Measurements from ENCODE around the gene SCGB1A1.
"Not testable (repeated sequence)": the region's sequence is repeated elsewhere in the genome, so short reads cannot be mapped to it uniquely, and the experiment has no call there.

SCGB1A1 gene

GRCh38 chr11:62418733-62419132, at the start of gene SCGB1A1:
Gene SCGB1A1 (plus strand): TSS chr11:62419033. CDS start chr11:62419096, 63 bp downstream.
- Histone ChIP-seq H3K27me3 (ENCODE audit: insufficient read depth, insufficient read length) (no peaks in the 10 kb centered on the region), H3K4me1 (ENCODE audit: insufficient read depth, insufficient read length) (peaks cover 8% of the 10 kb centered on the region), H3K9me3 (ENCODE audit: insufficient read depth, low read length) (no peaks in the 10 kb centered on the region), H3K36me3 (ENCODE audit: insufficient read depth, insufficient read length, low read length) (no peaks in the 10 kb centered on the region), H3K4me3 (ENCODE audit: insufficient read length, low read depth) (no peak within 1 kb of the TSS), H3K9ac (ENCODE audit: insufficient read length, low read depth) (no peak within 1 kb of the TSS)
- no peak for DNase-seq (ENCODE audit: low read depth, low spot score)
- no peak for TF ChIP-seq SUZ12 (IDR thresholded peaks at IDR 0.05; ENCODE audit: extremely low read depth, insufficient read depth, insufficient read length)
- TF ChIP-seq ZNF274 (IDR thresholded peaks at IDR 0.05; ENCODE audit: low read depth, low read length): no peak
- no peak for TF ChIP-seq YY1 (IDR thresholded peaks at IDR 0.05; ENCODE audit: insufficient read depth, insufficient read length)

- DNase-seq (ENCODE audit: low read depth, low spot score): no peak
- H3K4me1 ChIP-seq (ENCODE audit: insufficient read depth, insufficient read length): no peaks in the 10 kb centered on the region
- peaks cover 6% of the 10 kb centered on the region for H3K36me3 ChIP-seq (ENCODE audit: insufficient read depth, insufficient read length, low read length)
Observed at GRCh38 chr11:62370743-62371440, 47.9 kb upstream of the SCGB1A1 start.

GRCh38 chr11:62372871-62373270, 46.0 kb upstream of the SCGB1A1 start:
- Histone ChIP-seq H3K9me3 (ENCODE audit: insufficient read depth, low read length) (peaks cover 11% of the 10 kb centered on the region; the same call in 1 of the 2 replicates), H3K36me3 (ENCODE audit: insufficient read depth, insufficient read length, low read length) (peaks cover 6% of the 10 kb centered on the region), H3K4me3 (ENCODE audit: insufficient read length, low read depth) (no peak overlapping the region), H3K27me3 (ENCODE audit: insufficient read depth, insufficient read length) (no peaks in the 10 kb centered on the region), H3K9ac (ENCODE audit: insufficient read length, low read depth) (no peak overlapping the region), H3K4me1 (ENCODE audit: insufficient read depth, insufficient read length) (no peaks in the 10 kb centered on the region)
- no peak for DNase-seq (ENCODE audit: low read depth, low spot score)
- TF ChIP-seq ZNF274 (IDR thresholded peaks at IDR 0.05; ENCODE audit: low read depth, low read length) (no peak), SUZ12 (IDR thresholded peaks at IDR 0.05; ENCODE audit: extremely low read depth, insufficient read depth, insufficient read length) (no peak), YY1 (IDR thresholded peaks at IDR 0.05; ENCODE audit: insufficient read depth, insufficient read length) (no peak)

More at GRCh38 chr11:62370743-62371440, 47.9 kb upstream of the SCGB1A1 start:
- Histone ChIP-seq H3K9ac (ENCODE audit: insufficient read length, low read depth) (no peak overlapping the region), H3K9me3 (ENCODE audit: insufficient read depth, low read length) (peaks cover 11% of the 10 kb centered on the region; the same call in 1 of the 2 replicates), H3K27me3 (ENCODE audit: insufficient read depth, insufficient read length) (no peaks in the 10 kb centered on the region), H3K4me3 (ENCODE audit: insufficient read length, low read depth) (no peak overlapping the region)
- TF ChIP-seq SUZ12 (IDR thresholded peaks at IDR 0.05; ENCODE audit: extremely low read depth, insufficient read depth, insufficient read length): no peak
- no peak for TF ChIP-seq YY1 (IDR thresholded peaks at IDR 0.05; ENCODE audit: insufficient read depth, insufficient read length)
- no peak for TF ChIP-seq ZNF274 (IDR thresholded peaks at IDR 0.05; ENCODE audit: low read depth, low read length)

GRCh38 chr11:62373464-62374119, 45.2 kb upstream of the SCGB1A1 start:
- Histone ChIP-seq H3K9ac (ENCODE audit: insufficient read length, low read depth) (no peak overlapping the region), H3K27me3 (ENCODE audit: insufficient read depth, insufficient read length) (no peaks in the 10 kb centered on the region), H3K4me1 (ENCODE audit: insufficient read depth, insufficient read length) (no peaks in the 10 kb centered on the region), H3K36me3 (ENCODE audit: insufficient read depth, insufficient read length, low read length) (peaks cover 6% of the 10 kb centered on the region), H3K4me3 (ENCODE audit: insufficient read length, low read depth) (no peak overlapping the region), H3K9me3 (ENCODE audit: insufficient read depth, low read length) (peaks cover 4% of the 10 kb centered on the region; the same call in 1 of the 2 replicates)
- no peak for TF ChIP-seq ZNF274 (IDR thresholded peaks at IDR 0.05; ENCODE audit: low read depth, low read length)
- no peak for TF ChIP-seq SUZ12 (IDR thresholded peaks at IDR 0.05; ENCODE audit: extremely low read depth, insufficient read depth, insufficient read length)
- no peak for TF ChIP-seq YY1 (IDR thresholded peaks at IDR 0.05; ENCODE audit: insufficient read depth, insufficient read length)
- DNase-seq (ENCODE audit: low read depth, low spot score): no peak

GRCh38 chr11:62374801-62375200, 44.0 kb upstream of the SCGB1A1 start:
- H3K9ac ChIP-seq (ENCODE audit: insufficient read length, low read depth): no peak overlapping the region
- DNase-seq (ENCODE audit: low read depth, low spot score): no peak
- H3K4me3 ChIP-seq (ENCODE audit: insufficient read length, low read depth): no peak overlapping the region
- no peak for TF ChIP-seq ZNF274 (IDR thresholded peaks at IDR 0.05; ENCODE audit: low read depth, low read length)
- no peak for TF ChIP-seq SUZ12 (IDR thresholded peaks at IDR 0.05; ENCODE audit: extremely low read depth, insufficient read depth, insufficient read length)
- TF ChIP-seq YY1 (IDR thresholded peaks at IDR 0.05; ENCODE audit: insufficient read depth, insufficient read length): no peak
- no peaks in the 10 kb centered on the region for H3K27me3 ChIP-seq (ENCODE audit: insufficient read depth, insufficient read length)
- no peaks in the 10 kb centered on the region for H3K9me3 ChIP-seq (ENCODE audit: insufficient read depth, low read length)
- no peaks in the 10 kb centered on the region for H3K4me1 ChIP-seq (ENCODE audit: insufficient read depth, insufficient read length)
- peaks cover 6% of the 10 kb centered on the region for H3K36me3 ChIP-seq (ENCODE audit: insufficient read depth, insufficient read length, low read length)

GRCh38 chr11:62378459-62379063, 40.3 kb upstream of the SCGB1A1 start:
- H3K27me3 ChIP-seq (ENCODE audit: insufficient read depth, insufficient read length); H3K4me1 ChIP-seq (ENCODE audit: insufficient read depth, insufficient read length); DNase-seq (ENCODE audit: low read depth, low spot score); H3K9me3 ChIP-seq (ENCODE audit: insufficient read depth, low read length); H3K4me3 ChIP-seq (ENCODE audit: insufficient read length, low read depth); H3K9ac ChIP-seq (ENCODE audit: insufficient read length, low read depth); H3K36me3 ChIP-seq (ENCODE audit: insufficient read depth, insufficient read length, low read length): not testable (repeated sequence)

GRCh38 chr11:62379586-62379985, 39.2 kb upstream of the SCGB1A1 start:
- H3K9me3 ChIP-seq (ENCODE audit: insufficient read depth, low read length); H3K27me3 ChIP-seq (ENCODE audit: insufficient read depth, insufficient read length); H3K4me3 ChIP-seq (ENCODE audit: insufficient read length, low read depth); H3K4me1 ChIP-seq (ENCODE audit: insufficient read depth, insufficient read length); DNase-seq (ENCODE audit: low read depth, low spot score); H3K9ac ChIP-seq (ENCODE audit: insufficient read length, low read depth); H3K36me3 ChIP-seq (ENCODE audit: insufficient read depth, insufficient read length, low read length): not testable (repeated sequence)

- H3K4me3 ChIP-seq (ENCODE audit: insufficient read length, low read depth); H3K27me3 ChIP-seq (ENCODE audit: insufficient read depth, insufficient read length); H3K36me3 ChIP-seq (ENCODE audit: insufficient read depth, insufficient read length, low read length); H3K9ac ChIP-seq (ENCODE audit: insufficient read length, low read depth); H3K4me1 ChIP-seq (ENCODE audit: insufficient read depth, insufficient read length); H3K9me3 ChIP-seq (ENCODE audit: insufficient read depth, low read length): not testable (repeated sequence)
- peak; percentile 65 for DNase-seq (ENCODE audit: low read depth, low spot score)
Observed at GRCh38 chr11:62380821-62381245, 38.0 kb upstream of the SCGB1A1 start.
